HG02623 (cell line): ENCODE measurements around the gene PNN.
"Not testable (repeated sequence)": the region's sequence is repeated elsewhere in the genome, so short reads cannot be mapped to it uniquely, and the experiment has no call there.

Experiments
- ATAC-seq: cut with Tn5 transposase; IDR thresholded peaks from one replicate; pipeline ENCODE4 v1.9.1; 2021; ENCODE audit warnings: moderate library complexity; ENCODE audit not compliant: unreplicated experiment

PNN gene

DNA sequence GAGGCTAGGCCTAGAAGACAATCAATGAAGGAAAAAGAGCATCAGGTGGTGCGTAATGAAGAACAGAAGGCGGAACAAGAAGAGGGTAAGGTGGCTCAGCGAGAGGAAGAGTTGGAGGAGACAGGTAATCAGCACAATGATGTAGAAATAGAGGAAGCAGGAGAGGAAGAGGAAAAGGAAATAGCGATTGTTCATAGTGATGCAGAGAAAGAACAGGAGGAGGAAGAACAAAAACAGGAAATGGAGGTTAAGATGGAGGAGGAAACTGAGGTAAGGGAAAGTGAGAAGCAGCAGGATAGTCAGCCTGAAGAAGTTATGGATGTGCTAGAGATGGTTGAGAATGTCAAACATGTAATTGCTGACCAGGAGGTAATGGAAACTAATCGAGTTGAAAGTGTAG is 5.5 kb downstream of the PNN start:
- no peak for ATAC-seq

GRCh38 chr14:39181026-39181692 is 6.1 kb downstream of the PNN start:
- ATAC-seq, result no peak

DNA sequence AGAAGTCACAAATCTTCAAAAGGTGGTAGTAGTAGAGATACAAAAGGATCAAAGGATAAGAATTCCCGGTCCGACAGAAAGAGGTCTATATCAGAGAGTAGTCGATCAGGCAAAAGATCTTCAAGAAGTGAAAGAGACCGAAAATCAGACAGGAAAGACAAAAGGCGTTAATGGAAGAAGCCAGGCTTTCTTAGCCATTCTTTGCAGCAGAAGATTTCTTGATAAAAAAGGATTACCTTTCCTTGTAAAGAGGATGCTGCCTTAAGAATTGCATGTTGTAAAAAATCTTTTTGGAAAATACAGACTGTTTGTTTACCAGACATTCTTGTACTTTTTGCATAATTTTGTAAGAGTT is 6.6 kb downstream of the PNN start:
- no peak for ATAC-seq

DNA sequence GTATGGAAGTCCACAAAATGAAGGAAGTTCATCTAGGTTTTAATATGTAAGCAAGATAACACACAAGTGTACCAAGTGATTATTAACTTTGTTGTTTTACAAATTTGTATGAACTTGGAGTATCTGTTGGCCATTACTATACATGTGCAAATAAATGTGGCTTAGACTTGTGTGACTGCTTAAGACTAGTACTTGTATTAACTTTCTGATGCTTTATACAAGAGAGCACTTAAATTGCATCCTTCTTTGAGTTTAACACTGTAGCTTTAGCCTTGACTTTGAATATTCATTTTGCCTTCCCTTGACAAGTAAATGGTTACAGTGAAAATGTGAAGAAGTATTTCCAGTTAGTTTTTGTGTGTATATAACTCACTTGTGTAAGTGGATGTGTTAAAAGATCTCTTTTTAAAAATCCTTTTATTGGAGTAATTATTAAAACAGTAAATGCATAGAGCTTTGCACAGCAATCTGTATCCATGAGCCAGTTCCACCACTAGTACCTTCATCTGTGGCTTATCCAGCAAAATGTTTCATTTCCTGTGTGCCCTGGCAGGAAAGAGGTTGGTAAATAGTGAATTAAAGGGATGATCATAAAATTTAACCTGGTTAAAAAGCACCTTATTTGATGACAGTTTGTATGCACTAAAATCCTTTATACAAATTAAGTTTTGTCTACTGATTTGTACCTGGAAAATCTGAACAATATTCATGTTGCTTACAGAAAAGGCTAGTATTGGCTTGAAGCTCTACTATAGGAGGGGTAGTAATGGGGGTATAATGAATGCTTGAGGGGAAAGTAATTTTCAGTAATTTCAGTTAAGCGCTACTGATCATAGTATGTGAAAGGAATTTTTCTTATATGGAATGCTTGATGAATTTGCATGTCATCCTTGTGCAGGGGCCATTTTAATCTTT is 8.0 kb downstream of the PNN start:
- ATAC-seq, result no peak

DNA sequence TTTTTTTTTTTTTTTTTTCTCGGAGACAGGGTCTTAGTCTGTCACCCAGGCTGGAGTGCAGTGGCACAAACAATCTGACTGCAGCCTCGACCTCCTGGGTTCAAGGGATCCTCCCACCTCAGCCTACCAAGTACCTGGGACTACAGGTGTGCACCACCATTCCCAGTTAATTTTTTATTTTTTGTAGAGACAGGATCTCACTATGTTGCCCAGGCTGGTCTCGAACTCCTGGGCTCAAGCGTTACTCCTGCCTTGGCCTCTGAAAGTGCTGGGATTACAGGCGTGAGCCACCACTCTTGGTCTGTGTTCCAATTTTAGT is 8.6 kb downstream of the PNN start:
- not testable (repeated sequence) for ATAC-seq

DNA sequence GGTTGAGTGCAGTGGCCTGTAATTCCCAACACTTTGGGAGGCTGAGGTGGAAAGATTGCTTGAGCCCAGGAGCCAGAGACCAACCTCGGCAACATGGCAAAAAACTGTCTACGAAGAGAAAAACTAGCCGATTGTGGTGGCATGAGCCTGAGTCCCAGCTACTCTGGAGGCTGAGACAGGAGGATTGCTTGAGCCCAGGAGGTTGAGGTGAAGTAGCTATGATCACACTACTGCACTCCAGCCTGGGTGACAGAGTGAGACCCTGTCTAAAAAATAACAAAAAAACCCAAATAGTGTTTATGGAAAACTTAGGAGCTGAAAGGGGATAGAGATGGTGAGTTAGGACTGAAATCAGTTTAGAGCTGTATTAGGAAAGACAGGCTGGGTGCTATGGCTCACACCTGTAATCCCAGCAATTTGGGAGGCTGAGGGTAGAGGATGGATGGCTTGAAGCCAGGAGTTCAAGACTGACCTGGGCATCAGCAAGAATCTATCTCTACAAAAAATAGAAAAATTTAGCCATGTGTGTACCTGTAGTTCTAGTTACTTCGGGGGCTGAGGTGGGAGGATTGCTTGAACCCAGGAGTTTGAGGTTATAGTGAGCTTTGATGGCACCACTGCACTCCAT is 9.7 kb downstream of the PNN start:
- ATAC-seq, result no peak

DNA sequence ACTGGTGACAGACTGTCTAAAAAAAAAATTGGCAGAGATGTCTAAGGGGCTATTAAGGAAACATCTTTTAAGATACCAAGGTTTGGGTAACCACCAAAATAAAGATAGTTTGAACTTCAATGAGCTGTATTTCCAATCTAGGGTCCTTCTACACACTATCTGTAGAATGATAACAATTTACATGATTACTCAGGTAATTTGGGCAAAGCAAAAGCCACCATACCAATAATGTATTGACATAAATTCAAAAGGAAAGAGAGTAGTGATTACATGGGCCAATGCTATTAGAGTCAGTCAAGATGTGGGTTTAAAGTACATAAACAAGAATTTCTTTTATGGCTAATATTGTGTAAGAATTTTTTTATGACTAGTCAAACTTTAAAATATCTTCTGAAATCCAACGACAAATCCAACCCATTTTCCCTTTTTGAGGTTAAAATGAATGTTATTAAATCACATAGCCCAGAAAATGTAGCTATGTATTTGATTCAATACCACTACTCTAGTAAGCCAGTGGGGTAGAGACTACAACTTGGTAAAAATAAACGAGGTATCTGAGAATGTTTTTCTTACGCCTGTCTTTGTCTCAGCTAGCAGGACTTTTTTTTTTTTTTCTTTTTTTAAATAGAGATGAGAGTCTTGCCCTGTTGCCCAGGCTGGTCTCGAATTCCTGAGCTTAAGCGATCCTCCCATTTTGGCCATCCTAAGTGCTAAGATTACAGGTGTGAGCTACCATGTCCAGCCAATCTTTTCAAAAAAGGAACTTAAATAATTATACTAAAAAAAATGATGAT is 10.4 kb downstream of the PNN start:
- no peak for ATAC-seq

DNA sequence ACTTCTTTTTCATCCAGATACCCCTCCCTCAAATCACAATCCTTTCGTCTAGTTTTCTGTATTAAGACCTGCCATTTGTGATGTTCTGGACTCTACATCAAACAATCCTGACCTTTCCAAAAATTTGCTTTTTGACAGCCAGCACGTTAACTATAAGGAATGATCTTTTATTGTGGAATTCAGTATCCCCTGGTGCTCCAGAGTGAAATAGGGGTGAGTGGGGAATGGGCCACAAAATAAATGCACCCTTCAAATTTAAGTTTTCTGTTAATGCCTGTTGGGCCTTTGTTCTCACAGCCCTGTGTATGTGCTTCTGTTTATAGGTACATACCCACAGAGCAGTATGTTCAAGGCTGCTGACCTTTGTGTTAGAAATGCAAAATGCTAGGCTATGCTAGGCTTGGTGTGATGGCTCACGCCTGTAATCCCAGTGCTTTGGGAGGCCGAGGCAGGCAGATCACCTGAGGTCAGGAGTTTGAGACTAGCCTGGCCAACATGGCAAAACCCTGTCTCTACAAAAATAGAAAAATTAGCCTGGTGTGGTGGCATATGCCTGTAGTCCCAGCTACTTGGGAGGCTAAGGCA is 12.0 kb downstream of the PNN start:
- ATAC-seq, result no peak

DNA sequence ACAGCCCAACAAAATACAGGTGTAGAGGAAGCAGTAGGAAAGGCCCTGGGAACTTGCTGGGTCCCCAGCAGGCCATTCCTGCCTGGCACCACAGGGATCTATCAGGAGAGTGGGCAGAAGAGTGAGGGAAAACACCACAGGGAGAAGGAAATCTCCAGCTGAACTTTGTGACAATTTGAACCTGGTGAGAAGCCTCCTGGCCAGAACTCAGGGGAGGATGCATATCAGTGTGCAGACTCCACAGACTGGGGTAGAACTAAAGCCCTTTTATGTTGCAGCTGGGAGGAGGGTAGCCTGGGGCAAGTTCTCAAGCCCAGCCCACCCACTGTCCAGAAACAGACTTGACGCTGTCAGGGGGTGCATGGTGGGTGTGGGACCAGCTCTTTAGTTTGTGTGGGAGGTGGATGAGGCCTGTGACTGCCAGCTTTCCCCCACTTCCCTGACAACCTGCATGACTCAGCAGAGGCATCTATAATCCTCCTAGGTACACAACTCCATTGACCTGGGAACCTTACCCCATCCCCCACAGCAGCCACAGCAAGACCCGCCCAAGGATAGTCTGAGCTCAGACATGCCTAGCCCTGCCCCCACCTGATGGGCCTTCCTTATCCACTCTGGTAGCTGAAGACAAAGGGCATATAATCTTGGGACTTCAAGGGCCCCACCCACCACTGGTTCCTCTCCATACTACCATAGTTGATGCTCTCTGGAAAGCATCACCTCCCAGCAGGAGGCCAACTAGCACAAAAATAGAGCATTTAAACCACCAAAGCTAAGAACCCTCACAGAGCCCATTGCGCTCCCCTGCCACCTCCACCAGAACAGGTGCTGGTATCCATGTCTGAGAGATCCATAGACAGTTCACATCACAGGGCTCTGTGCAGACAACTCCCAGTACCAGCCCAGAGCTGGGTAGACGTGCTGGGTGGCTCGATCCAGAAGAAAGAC is 28.9 kb downstream of the PNN start:
- no peak for ATAC-seq

DNA sequence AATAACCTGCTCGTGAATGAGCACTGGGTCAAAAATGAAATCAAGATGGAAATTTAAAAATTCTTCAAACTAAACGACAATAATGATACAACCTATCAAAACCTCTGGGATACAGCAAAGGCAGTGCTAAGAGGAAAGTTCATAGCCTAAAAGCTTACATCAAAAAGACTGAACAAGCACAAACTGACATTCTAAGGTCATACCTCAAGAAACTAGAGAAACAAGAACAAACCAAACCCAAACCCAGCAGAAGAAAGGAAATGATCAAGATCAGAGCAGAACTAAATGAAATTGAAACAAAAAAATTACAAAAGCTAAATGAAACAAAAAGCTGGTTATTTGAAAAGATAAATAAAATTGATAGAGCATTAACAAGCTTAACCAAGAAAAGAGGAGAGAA is 32.4 kb downstream of the PNN start:
- ATAC-seq, result not testable (repeated sequence)

- no peak for ATAC-seq
Measured at GRCh38 chr14:39211109-39211741, 36.2 kb downstream of the PNN start.

GRCh38 chr14:39212034-39212433 is 37.0 kb downstream of the PNN start:
- no peak for ATAC-seq

DNA sequence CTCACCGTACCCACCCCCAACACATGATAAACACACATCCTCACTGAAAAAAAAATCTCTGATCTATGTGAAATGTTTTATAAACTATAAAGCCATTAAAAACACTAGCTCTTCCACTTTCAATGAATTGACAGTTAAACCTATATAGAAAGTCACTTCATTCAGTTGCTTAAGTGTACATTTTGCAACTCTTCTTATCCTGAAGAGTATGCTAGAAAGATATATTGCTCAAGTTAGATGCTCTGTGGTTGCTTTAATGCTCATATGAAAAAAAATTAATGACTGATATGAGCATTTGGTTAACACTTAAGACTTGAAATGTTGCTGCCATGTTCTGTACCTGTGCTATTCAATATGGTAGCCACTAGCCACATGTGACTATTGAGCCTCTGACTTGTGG is 37.6 kb downstream of the PNN start:
- no peak for ATAC-seq

DNA sequence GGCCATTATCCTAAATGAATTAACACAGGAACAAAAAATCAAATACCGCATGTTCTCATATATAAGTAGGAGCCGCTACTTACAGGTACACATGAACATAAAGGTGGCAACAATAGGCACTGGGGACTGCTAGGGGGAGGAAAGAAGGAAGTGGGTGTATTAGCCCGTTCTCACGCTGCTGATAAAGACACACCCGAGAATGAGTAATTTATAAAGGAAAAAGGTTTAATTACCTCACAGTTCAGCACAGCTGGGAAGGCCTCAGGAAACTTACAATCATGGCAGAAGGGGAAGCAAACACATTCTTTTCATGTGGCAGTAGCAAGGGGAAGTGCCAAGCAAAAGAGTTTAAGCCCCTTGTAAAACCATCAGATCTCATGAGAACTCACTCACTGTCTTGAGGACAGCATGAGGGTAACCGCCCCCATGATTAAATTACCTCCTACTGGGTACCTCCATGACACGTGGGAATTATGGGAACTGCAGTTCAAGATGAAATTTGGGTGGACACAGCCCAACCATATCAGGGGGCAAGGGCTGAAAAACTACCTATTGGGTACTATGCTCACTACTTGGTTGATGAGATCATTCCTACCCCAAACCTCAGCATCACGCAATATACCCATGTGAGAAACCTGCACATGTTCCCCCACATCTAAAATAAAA is 42.3 kb downstream of the PNN start:
- no peak for ATAC-seq

DNA sequence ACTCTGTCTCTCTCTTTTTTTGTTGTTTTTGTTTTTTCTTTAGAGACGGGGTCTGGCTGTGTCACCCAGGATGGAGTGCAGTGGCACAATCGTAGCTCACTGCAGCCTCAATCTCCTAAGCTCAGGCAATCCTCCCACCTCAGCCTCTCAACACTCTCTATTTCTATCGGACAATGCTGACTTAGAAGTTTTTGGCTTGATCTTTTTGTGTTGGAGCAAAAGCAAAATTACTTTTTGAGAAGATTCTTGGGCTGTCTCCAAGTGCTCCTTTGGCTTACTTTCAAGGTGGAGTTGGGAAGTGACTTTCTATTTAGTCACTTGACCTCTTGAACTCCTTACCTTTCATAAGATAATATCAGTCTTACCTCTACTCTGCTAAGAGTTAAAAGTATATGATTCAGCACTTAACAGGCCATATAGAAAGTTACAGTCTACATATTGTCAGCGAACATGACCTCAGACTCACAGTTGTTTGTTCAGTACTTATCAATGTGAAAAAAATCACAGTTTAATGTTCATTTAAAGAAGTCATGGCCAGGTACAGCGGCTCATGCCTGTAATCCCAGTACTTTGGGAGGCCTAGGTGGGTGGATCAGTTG is 43.2 kb downstream of the PNN start:
- ATAC-seq, result no peak

DNA sequence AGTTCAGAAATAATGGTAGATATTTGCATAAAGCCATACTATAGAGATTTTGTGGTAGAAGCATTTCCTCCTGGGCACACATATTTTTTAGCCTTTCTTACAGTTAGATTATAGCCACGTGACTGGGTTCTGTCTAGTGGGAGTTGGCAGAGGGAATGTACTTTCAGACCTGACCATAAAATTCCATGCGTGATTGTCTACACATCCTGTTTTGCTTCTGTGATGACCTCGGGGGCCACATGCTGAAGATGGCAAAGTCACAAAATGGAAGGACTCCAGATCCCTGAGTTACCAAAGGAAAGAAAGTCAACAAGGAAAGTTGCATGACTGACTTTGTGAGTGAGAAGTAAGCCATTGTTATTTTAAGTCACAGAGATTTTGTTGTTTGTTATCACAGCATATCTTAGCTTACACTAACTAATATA is 44.0 kb downstream of the PNN start:
- no peak for ATAC-seq

- not testable (repeated sequence) for ATAC-seq
Measured at GRCh38 chr14:39220473-39220872, 45.4 kb downstream of the PNN start.

GRCh38 chr14:39228044-39228443 is 53.0 kb downstream of the PNN start:
- ATAC-seq, result no peak
